Natural killer cell treated with Interleukin-12 subunit alpha and Interleukin-12 subunit beta and Interleukin-15 and Interleukin-18, amount 100 ng/mL, for 72 hours (primary cell): ENCODE data around the gene FBXL5. TPM values are rescaled to one million over a fixed set of nuclear protein-coding genes. Genes with fewer than 3 reads are reported as not detected.

Experiments
- total RNA-seq, 2 donors: library from RNA; stranded (reverse); gene quantifications; one replicate each; pipeline ENCODE4 v1.2.3, GENCODE V29; 2022

Gene FBXL5
- total RNA-seq, 2 donors from 2014 or later: 50.5 to 73.9 TPM

Other genes with a start within 250 kb of the FBXL5 start
- gene C1QTNF7, start 227.3 kb downstream of the FBXL5 start, total RNA-seq: not detected
- not detected for gene CC2D2A, start 185.5 kb downstream of the FBXL5 start, total RNA-seq
- gene FAM200B, start 26.5 kb upstream of the FBXL5 start, total RNA-seq: 10 to 100 TPM; 10.7 to 11.0 TPM
- 1 to 10 TPM in 1 of 2 donors, under 1 TPM in 1; 0.39 to 1.5 TPM for gene BST1, start 47.7 kb upstream of the FBXL5 start, total RNA-seq
- 100 to 1,000 TPM in 1 of 2 donors, 10 to 100 TPM in 1; 94.7 to 179 TPM for gene CD38, start 123.0 kb upstream of the FBXL5 start, total RNA-seq